ENCODE data around the gene HDAC8.

Gene HDAC8

GRCh38 chrX:72572248-72573157, at the start of gene HDAC8:
Gene HDAC8, minus strand, starts transcription at chrX:72572843. Its CDS starts 82 bp downstream, at chrX:72572761.
- no peak for TF ChIP-seq CTCF (IDR thresholded peaks at IDR 0.05; ENCODE audit: insufficient read depth, low read length, missing control alignments)
- H3K4me3 ChIP-seq (ENCODE audit: low read depth, low read length) = peak within 1 kb of the TSS; percentile 74
- ChIA-PET CTCF (no interaction called here), POLR2A (interaction anchor here (0.7 kb wide), 1 partner anchor 295 kb away, joined by 6 read pairs; the partner anchor contains the start of gene RPS4X)
- DNase-seq (ENCODE audit: low read depth, low spot score) = no peak

GRCh38 chrX:72621625-72622485, 49.2 kb upstream of the HDAC8 start:
- no peak for DNase-seq (ENCODE audit: low read depth, low spot score)
- ChIA-PET POLR2A (no interaction called here), CTCF (no interaction called here)
- no peak for TF ChIP-seq CTCF (IDR thresholded peaks at IDR 0.05; ENCODE audit: insufficient read depth, low read length, missing control alignments)
- no peak overlapping the region for H3K4me3 ChIP-seq (ENCODE audit: low read depth, low read length)

GRCh38 chrX:72621163-72621562, 48.5 kb upstream of the HDAC8 start:
- H3K4me3 ChIP-seq (ENCODE audit: low read depth, low read length) = no peak overlapping the region
- CTCF ChIA-PET = interaction anchor here (0.9 kb wide), 1 partner anchor 10 kb away, joined by 3 read pairs; no protein-coding TSS in a partner anchor
- DNase-seq (ENCODE audit: low read depth, low spot score) = no peak
- POLR2A ChIA-PET = no interaction called here
- no peak for TF ChIP-seq CTCF (IDR thresholded peaks at IDR 0.05; ENCODE audit: insufficient read depth, low read length, missing control alignments)

GRCh38 chrX:72620550-72621145, 48.0 kb upstream of the HDAC8 start:
- POLR2A ChIA-PET = no interaction called here
- no peak for TF ChIP-seq CTCF (IDR thresholded peaks at IDR 0.05; ENCODE audit: insufficient read depth, low read length, missing control alignments)
- H3K4me3 ChIP-seq (ENCODE audit: low read depth, low read length) = peak overlapping the region; percentile 25; the same call in 1 of the 2 replicates
- DNase-seq (ENCODE audit: low read depth, low spot score) = peak; percentile 37
- CTCF ChIA-PET = interaction anchor here (0.9 kb wide), 1 partner anchor 10 kb away, joined by 3 read pairs; no protein-coding TSS in a partner anchor

GRCh38 chrX:72609313-72609712, 36.7 kb upstream of the HDAC8 start:
- no peak overlapping the region for H3K4me3 ChIP-seq (ENCODE audit: low read depth, low read length)
- ChIA-PET POLR2A (no interaction called here), CTCF (no interaction called here)
- peak; percentile 7 for TF ChIP-seq CTCF (IDR thresholded peaks at IDR 0.05; ENCODE audit: insufficient read depth, low read length, missing control alignments)
- no peak for DNase-seq (ENCODE audit: low read depth, low spot score)

Data from AG04449 (cell line).